Activated CD4-positive, alpha-beta T cell treated with anti-CD3 and anti-CD28 coated beads, Interleukin-2, amount 50 U/mL, for 1 hour (primary cell): Measurements from ENCODE around the gene CHD1L.
"Not testable (repeated sequence)": the region's sequence is repeated elsewhere in the genome, so short reads cannot be mapped to it uniquely, and the experiment has no call there.

Experiments
- DNase-seq: peaks from one replicate; pipeline ENCODE4 v3.0.0-alpha.2; 2020

CHD1L gene

GRCh38 chr1:147272042-147272441, 29.6 kb downstream of the CHD1L start:
- DNase-seq, result no peak

GRCh38 chr1:147273409-147274336, 31.2 kb downstream of the CHD1L start:
- no peak for DNase-seq

- DNase-seq, result no peak
Measured at GRCh38 chr1:147281950-147282349, 39.5 kb downstream of the CHD1L start.

GRCh38 chr1:147283011-147283410, 40.5 kb downstream of the CHD1L start:
- DNase-seq, result no peak

- no peak for DNase-seq
Measured at GRCh38 chr1:147287133-147287865, 44.8 kb downstream of the CHD1L start.

- DNase-seq, result no peak
Measured at GRCh38 chr1:147292012-147292411, 49.5 kb downstream of the CHD1L start.

- DNase-seq, result no peak
Measured at GRCh38 chr1:147292631-147293251, 50.3 kb downstream of the CHD1L start.

GRCh38 chr1:147297438-147297837, 55.0 kb downstream of the CHD1L start:
- no peak for DNase-seq

GRCh38 chr1:147305803-147306202, 63.3 kb downstream of the CHD1L start:
- not testable (repeated sequence) for DNase-seq

GRCh38 chr1:147316968-147317367, 74.5 kb downstream of the CHD1L start:
- no peak for DNase-seq

- DNase-seq, result not testable (repeated sequence)
Measured at GRCh38 chr1:147326933-147327687, 84.6 kb downstream of the CHD1L start.

GRCh38 chr1:147334292-147334691, 91.8 kb downstream of the CHD1L start:
- no peak for DNase-seq

GRCh38 chr1:147336291-147336690, 93.8 kb downstream of the CHD1L start:
- no peak for DNase-seq

- no peak for DNase-seq
Measured at GRCh38 chr1:147337040-147337630, 94.7 kb downstream of the CHD1L start.

GRCh38 chr1:147338571-147338970, 96.1 kb downstream of the CHD1L start:
- DNase-seq, result no peak

- no peak for DNase-seq
Measured at GRCh38 chr1:147341246-147341645, 98.8 kb downstream of the CHD1L start.
